Measurements from ENCODE around the gene CD164L2. TPM values are rescaled to one million over a fixed set of nuclear protein-coding genes. Genes with fewer than 3 reads are reported as not detected.

CD164L2 gene
- total and polyA plus RNA-seq, 2 donors from 2014 or later: 0.63 to 1.1 TPM

- FAIRE-seq: no peak
- H3K4me3 ChIP-seq (ENCODE audit: low read length in 3 of 3): no peak overlapping the region
- H3K36me3 ChIP-seq (ENCODE audit: control insufficient read depth in 2 of 3, insufficient read depth in 3 of 3, low read length in 3 of 3): peaks cover 5 to 45% (median 20%) of the 10 kb centered on the region in 3 donors
- DNase-seq: no peak
- TF ChIP-seq CTCF (IDR thresholded peaks at IDR 0.05; ENCODE audit: borderline replicate concordance, extremely low read depth, insufficient read depth): no peak
- H3K27me3 ChIP-seq (ENCODE audit: control insufficient read depth, insufficient read depth, low read length): no peaks in the 10 kb centered on the region
- H3K4me1 ChIP-seq (ENCODE audit: control insufficient read depth in 2 of 3, insufficient read depth in 2 of 3, low read depth in 1 of 3, low read length in 3 of 3): peaks cover 0 to 2% (median 0%) of the 10 kb centered on the region in 3 donors
- no peak overlapping the region for H3K9ac ChIP-seq (ENCODE audit: low read length in 3 of 3)
- no peak overlapping the region for H3K27ac ChIP-seq (ENCODE audit: low read depth in 2 of 2, low read length in 2 of 2)
- no peaks in the 10 kb centered on the region for H3K9me3 ChIP-seq (ENCODE audit: control insufficient read depth in 2 of 3, insufficient read depth in 1 of 3, low read length in 3 of 3)
- intact Hi-C loops (cut with DNase I): no loop called here
Observed at GRCh38 chr1:27331426-27331825, 51.7 kb downstream of the CD164L2 start.

- H3K4me3 ChIP-seq (ENCODE audit: low read length in 3 of 3): no peak overlapping the region
- no peaks in the 10 kb centered on the region for H3K27me3 ChIP-seq (ENCODE audit: control insufficient read depth, insufficient read depth, low read length)
- H3K36me3 ChIP-seq (ENCODE audit: control insufficient read depth in 2 of 3, insufficient read depth in 3 of 3, low read length in 3 of 3): peaks cover 5 to 45% (median 23%) of the 10 kb centered on the region in 3 donors
- H3K4me1 ChIP-seq (ENCODE audit: control insufficient read depth in 2 of 3, insufficient read depth in 2 of 3, low read depth in 1 of 3, low read length in 3 of 3): peaks cover 0 to 2% (median 0%) of the 10 kb centered on the region in 3 donors
- no peak overlapping the region for H3K27ac ChIP-seq (ENCODE audit: low read depth in 2 of 2, low read length in 2 of 2)
- no peak for FAIRE-seq
- DNase-seq: no peak
- intact Hi-C loops (cut with DNase I): no loop called here
- no peaks in the 10 kb centered on the region for H3K9me3 ChIP-seq (ENCODE audit: control insufficient read depth in 2 of 3, insufficient read depth in 1 of 3, low read length in 3 of 3)
- H3K9ac ChIP-seq (ENCODE audit: low read length in 3 of 3): no peak overlapping the region
- no peak for TF ChIP-seq CTCF (IDR thresholded peaks at IDR 0.05; ENCODE audit: borderline replicate concordance, extremely low read depth, insufficient read depth)
Observed at GRCh38 chr1:27330786-27331185, 52.3 kb downstream of the CD164L2 start.

Other genes with a start within 250 kb of the CD164L2 start
- 29.8 TPM for gene SLC9A1, start 228.2 kb downstream of the CD164L2 start, total RNA-seq
- 19.3 TPM for gene SLC9A1, start 228.2 kb downstream of the CD164L2 start, polyA plus RNA-seq (ENCODE audit: insufficient read depth, low read depth, low replicate concordance)
- 42.2 TPM for gene WDTC1, start 148.7 kb downstream of the CD164L2 start, total RNA-seq
- gene WDTC1, start 148.7 kb downstream of the CD164L2 start, polyA plus RNA-seq (ENCODE audit: insufficient read depth, low read depth, low replicate concordance): 23.7 TPM
- gene TMEM222, start 61.2 kb downstream of the CD164L2 start, total RNA-seq: 42.9 TPM
- 58.2 TPM for gene TMEM222, start 61.2 kb downstream of the CD164L2 start, polyA plus RNA-seq (ENCODE audit: insufficient read depth, low read depth, low replicate concordance)
- gene SYTL1, start 41.3 kb downstream of the CD164L2 start, total RNA-seq: 19.3 TPM
- gene SYTL1, start 41.3 kb downstream of the CD164L2 start, polyA plus RNA-seq (ENCODE audit: insufficient read depth, low read depth, low replicate concordance): 5.9 TPM
- gene MAP3K6, start 16.4 kb downstream of the CD164L2 start, total RNA-seq: 86.7 TPM
- 59.7 TPM for gene MAP3K6, start 16.4 kb downstream of the CD164L2 start, polyA plus RNA-seq (ENCODE audit: insufficient read depth, low read depth, low replicate concordance)
- 7.9 TPM for gene FCN3, start 8.5 kb downstream of the CD164L2 start, total RNA-seq
- 240 TPM for gene FCN3, start 8.5 kb downstream of the CD164L2 start, polyA plus RNA-seq (ENCODE audit: insufficient read depth, low read depth, low replicate concordance)
- 0.38 TPM for gene GPR3, start 9.3 kb upstream of the CD164L2 start, total RNA-seq
- 0.77 TPM for gene GPR3, start 9.3 kb upstream of the CD164L2 start, polyA plus RNA-seq (ENCODE audit: insufficient read depth, low read depth, low replicate concordance)
- 159 TPM for gene WASF2, start 106.8 kb upstream of the CD164L2 start, total RNA-seq
- gene WASF2, start 106.8 kb upstream of the CD164L2 start, polyA plus RNA-seq (ENCODE audit: insufficient read depth, low read depth, low replicate concordance): 23.9 TPM
- gene AHDC1, start 220.8 kb upstream of the CD164L2 start, total RNA-seq: 48.2 TPM
- gene AHDC1, start 220.8 kb upstream of the CD164L2 start, polyA plus RNA-seq (ENCODE audit: insufficient read depth, low read depth, low replicate concordance): 8.5 TPM